BLaER1 (cell line): ENCODE data around the gene RMRP.

Experiments used
- H3K27ac ChIP-seq: shearing (Covaris generic); formaldehyde crosslinking; 2 replicates; pipeline ENCODE4 v1.8.1; 2022
- H3K27me3 ChIP-seq: shearing (Covaris generic); formaldehyde crosslinking; 2 replicates; pipeline ENCODE4 v1.8.1; 2022
- H3K36me3 ChIP-seq: shearing (Covaris generic); formaldehyde crosslinking; 2 replicates; pipeline ENCODE4 v1.8.1; 2022
- H3K4me1 ChIP-seq: shearing (Covaris generic); formaldehyde crosslinking; 2 replicates; pipeline ENCODE4 v1.8.1; 2022
- H3K4me2 ChIP-seq: shearing (Covaris generic); formaldehyde crosslinking; 2 replicates; pipeline ENCODE4 v1.8.1; 2022
- H3K4me3 ChIP-seq: shearing (Covaris generic); formaldehyde crosslinking; 2 replicates; pipeline ENCODE4 v1.8.1; 2022
- H3K9ac ChIP-seq: shearing (Covaris generic); formaldehyde crosslinking; 2 replicates; pipeline ENCODE4 v1.8.1; 2022
- H3K9me3 ChIP-seq: shearing (Covaris generic); formaldehyde crosslinking; 2 replicates; pipeline ENCODE4 v1.8.1; 2022
- H4K20me1 ChIP-seq: shearing (Covaris generic); formaldehyde crosslinking; 2 replicates; pipeline ENCODE4 v1.8.1; 2022
- Cebpa-rat ChIP-seq: shearing (Covaris generic); IDR thresholded peaks from 2 replicates; pipeline ENCODE4 v1.8.1; 2022

The RMRP gene

DNA sequence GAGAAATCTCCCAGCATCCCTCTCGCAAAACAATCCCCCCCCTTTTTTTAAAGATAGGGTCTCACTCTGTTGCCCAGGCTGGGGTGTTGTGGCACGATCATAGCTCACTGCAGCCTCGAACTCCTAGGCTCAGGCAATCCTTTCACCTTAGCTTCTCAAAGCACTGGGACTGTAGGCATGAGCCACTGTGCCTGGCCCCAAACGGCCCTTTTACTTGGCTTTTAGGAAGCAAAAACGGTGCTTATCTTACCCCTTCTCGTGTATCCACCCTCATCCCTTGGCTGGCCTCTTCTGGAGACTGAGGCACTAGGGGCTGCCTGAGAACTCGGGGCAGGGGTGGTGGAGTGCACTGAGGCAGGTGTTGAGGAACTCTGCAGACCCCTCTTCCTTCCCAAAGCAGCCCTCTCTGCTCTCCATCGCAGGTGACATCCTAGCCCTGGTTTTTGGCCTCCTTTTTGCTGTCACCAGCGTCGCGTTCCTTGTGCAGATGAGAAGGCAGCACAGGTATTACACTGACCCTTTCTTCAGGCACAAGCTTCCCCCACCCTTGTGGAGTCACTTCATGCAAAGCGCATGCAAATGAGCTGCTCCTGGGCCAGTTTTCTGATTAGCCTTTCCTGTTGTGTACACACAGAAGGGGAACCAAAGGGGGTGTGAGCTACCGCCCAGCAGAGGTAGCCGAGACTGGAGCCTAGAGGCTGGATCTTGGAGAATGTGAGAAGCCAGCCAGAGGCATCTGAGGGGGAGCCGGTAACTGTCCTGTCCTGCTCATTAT lies 22.7 kb upstream of the RMRP start:
- no peak for TF ChIP-seq Cebpa-rat
- H3K4me3 ChIP-seq: no peak overlapping the region
- peaks cover 16% of the 10 kb centered on the region for H3K27me3 ChIP-seq
- H3K36me3 ChIP-seq: peaks cover 39% of the 10 kb centered on the region
- no peak overlapping the region for H3K9ac ChIP-seq
- H4K20me1 ChIP-seq: no peaks in the 10 kb centered on the region
- H3K27ac ChIP-seq: no peak overlapping the region
- H3K4me1 ChIP-seq: 0 out of 2 replicates have a peak, but pooled peaks cover 5% of the 10 kb centered on the region
- H3K9me3 ChIP-seq: no peaks in the 10 kb centered on the region
- no peak overlapping the region for H3K4me2 ChIP-seq

DNA sequence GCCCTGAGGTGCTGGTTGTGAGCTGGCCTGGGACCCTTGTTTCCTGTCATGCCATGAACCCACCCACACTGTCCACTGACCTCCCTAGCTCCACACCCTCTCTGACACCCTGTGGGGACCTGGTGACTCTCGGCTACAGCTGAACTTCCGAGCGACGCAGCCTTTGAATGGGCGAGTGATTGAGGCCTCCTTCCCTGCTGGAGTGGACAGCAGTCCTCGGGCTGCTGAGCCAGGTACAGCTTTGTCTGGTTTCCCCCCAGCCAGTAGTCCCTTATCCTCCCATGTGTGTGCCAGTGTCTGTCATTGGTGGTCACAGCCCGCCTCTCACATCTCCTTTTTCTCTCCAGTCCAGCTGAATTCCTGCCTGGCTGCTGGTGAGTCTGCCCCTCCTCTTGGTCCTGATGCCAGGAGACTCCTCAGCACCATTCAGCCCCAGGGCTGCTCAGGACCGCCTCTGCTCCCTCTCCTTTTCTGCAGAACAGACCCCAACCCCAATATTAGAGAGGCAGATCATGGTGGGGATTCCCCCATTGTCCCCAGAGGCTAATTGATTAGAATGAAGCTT lies 22.0 kb upstream of the RMRP start:
- Histone ChIP-seq H3K9ac (no peak overlapping the region), H3K36me3 (peaks cover 32% of the 10 kb centered on the region), H3K4me1 (0 out of 2 replicates have a peak, but pooled peaks cover 5% of the 10 kb centered on the region), H3K27ac (no peak overlapping the region), H3K9me3 (no peaks in the 10 kb centered on the region), H3K27me3 (peaks cover 22% of the 10 kb centered on the region), H4K20me1 (no peaks in the 10 kb centered on the region), H3K4me3 (no peak overlapping the region), H3K4me2 (no peak overlapping the region)
- no peak for TF ChIP-seq Cebpa-rat

DNA sequence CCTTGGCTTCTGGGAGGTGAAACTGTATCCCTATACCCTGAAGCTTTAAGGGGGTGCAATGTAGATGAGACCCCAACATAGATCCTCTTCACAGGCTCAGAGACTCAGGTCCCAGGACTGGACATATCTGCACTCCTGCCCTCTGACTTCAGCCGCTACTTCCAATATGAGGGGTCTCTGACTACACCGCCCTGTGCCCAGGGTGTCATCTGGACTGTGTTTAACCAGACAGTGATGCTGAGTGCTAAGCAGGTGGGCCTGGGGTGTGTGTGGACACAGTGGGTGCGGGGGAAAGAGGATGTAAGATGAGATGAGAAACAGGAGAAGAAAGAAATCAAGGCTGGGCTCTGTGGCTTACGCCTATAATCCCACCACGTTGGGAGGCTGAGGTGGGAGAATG lies 21.3 kb upstream of the RMRP start:
- peaks cover 25% of the 10 kb centered on the region for H3K36me3 ChIP-seq
- no peaks in the 10 kb centered on the region for H3K9me3 ChIP-seq
- no peak overlapping the region for H3K4me2 ChIP-seq
- no peak overlapping the region for H3K4me3 ChIP-seq
- H3K9ac ChIP-seq: no peak overlapping the region
- H4K20me1 ChIP-seq: no peaks in the 10 kb centered on the region
- no peak for TF ChIP-seq Cebpa-rat
- H3K27me3 ChIP-seq: peaks cover 30% of the 10 kb centered on the region
- 0 out of 2 replicates have a peak, but pooled peaks cover 5% of the 10 kb centered on the region for H3K4me1 ChIP-seq
- no peak overlapping the region for H3K27ac ChIP-seq

DNA sequence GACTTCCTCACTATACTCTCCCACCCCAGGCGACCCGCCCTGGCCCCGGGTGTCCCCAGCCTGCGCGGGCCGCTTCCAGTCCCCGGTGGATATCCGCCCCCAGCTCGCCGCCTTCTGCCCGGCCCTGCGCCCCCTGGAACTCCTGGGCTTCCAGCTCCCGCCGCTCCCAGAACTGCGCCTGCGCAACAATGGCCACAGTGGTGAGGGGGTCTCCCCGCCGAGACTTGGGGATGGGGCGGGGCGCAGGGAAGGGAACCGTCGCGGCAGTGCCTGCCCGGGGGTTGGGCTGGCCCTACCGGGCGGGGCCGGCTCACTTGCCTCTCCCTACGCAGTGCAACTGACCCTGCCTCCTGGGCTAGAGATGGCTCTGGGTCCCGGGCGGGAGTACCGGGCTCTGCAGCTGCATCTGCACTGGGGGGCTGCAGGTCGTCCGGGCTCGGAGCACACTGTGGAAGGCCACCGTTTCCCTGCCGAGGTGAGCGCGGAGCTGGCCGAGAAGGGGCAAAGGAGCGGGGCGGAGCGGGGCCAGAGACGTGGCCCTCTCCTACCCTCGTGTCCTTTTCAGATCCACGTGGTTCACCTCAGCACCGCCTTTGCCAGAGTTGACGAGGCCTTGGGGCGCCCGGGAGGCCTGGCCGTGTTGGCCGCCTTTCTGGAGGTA lies 18.0 kb upstream of the RMRP start:
- Histone ChIP-seq H3K9ac (no peak overlapping the region), H3K36me3 (no peaks in the 10 kb centered on the region)

DNA sequence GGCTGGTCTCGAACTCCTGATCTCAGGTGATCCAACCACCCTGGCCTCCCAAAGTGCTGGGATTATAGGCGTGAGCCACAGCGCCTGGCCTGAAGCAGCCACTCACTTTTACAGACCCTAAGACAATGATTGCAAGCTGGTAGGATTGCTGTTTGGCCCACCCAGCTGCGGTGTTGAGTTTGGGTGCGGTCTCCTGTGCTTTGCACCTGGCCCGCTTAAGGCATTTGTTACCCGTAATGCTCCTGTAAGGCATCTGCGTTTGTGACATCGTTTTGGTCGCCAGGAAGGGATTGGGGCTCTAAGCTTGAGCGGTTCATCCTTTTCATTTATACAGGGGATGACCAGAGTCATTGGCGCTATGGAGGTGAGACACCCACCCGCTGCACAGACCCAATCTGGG lies 17.4 kb upstream of the RMRP start:
- no peak overlapping the region for H3K4me3 ChIP-seq
- H3K4me1 ChIP-seq: 0 out of 2 replicates have a peak, but pooled peaks cover 5% of the 10 kb centered on the region
- TF ChIP-seq Cebpa-rat: no peak
- H3K27me3 ChIP-seq: peaks cover 37% of the 10 kb centered on the region
- H3K4me2 ChIP-seq: peak overlapping the region; percentile 69
- H4K20me1 ChIP-seq: no peaks in the 10 kb centered on the region
- H3K36me3 ChIP-seq: no peaks in the 10 kb centered on the region
- no peaks in the 10 kb centered on the region for H3K9me3 ChIP-seq
- H3K27ac ChIP-seq: no peak overlapping the region
- H3K9ac ChIP-seq: no peak overlapping the region

More for the DNA sequence above, 18.0 kb upstream of the RMRP start:
- peaks cover 37% of the 10 kb centered on the region for H3K27me3 ChIP-seq
- no peaks in the 10 kb centered on the region for H4K20me1 ChIP-seq
- TF ChIP-seq Cebpa-rat: no peak
- H3K27ac ChIP-seq: no peak overlapping the region
- peak overlapping the region; percentile 69 for H3K4me2 ChIP-seq
- 0 out of 2 replicates have a peak, but pooled peaks cover 5% of the 10 kb centered on the region for H3K4me1 ChIP-seq
- H3K4me3 ChIP-seq: peak overlapping the region; percentile 53
- no peaks in the 10 kb centered on the region for H3K9me3 ChIP-seq

DNA sequence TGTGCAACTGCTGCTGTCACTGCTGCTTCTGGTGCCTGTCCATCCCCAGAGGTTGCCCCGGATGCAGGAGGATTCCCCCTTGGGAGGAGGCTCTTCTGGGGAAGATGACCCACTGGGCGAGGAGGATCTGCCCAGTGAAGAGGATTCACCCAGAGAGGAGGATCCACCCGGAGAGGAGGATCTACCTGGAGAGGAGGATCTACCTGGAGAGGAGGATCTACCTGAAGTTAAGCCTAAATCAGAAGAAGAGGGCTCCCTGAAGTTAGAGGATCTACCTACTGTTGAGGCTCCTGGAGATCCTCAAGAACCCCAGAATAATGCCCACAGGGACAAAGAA lies 16.2 kb upstream of the RMRP start:
- Histone ChIP-seq H4K20me1 (no peaks in the 10 kb centered on the region), H3K27ac (no peak overlapping the region), H3K9me3 (no peaks in the 10 kb centered on the region), H3K9ac (no peak overlapping the region), H3K4me2 (no peak overlapping the region), H3K27me3 (peaks cover 37% of the 10 kb centered on the region), H3K36me3 (no peaks in the 10 kb centered on the region), H3K4me1 (0 out of 2 replicates have a peak, but pooled peaks cover 5% of the 10 kb centered on the region), H3K4me3 (no peak overlapping the region)
- TF ChIP-seq Cebpa-rat: no peak

DNA sequence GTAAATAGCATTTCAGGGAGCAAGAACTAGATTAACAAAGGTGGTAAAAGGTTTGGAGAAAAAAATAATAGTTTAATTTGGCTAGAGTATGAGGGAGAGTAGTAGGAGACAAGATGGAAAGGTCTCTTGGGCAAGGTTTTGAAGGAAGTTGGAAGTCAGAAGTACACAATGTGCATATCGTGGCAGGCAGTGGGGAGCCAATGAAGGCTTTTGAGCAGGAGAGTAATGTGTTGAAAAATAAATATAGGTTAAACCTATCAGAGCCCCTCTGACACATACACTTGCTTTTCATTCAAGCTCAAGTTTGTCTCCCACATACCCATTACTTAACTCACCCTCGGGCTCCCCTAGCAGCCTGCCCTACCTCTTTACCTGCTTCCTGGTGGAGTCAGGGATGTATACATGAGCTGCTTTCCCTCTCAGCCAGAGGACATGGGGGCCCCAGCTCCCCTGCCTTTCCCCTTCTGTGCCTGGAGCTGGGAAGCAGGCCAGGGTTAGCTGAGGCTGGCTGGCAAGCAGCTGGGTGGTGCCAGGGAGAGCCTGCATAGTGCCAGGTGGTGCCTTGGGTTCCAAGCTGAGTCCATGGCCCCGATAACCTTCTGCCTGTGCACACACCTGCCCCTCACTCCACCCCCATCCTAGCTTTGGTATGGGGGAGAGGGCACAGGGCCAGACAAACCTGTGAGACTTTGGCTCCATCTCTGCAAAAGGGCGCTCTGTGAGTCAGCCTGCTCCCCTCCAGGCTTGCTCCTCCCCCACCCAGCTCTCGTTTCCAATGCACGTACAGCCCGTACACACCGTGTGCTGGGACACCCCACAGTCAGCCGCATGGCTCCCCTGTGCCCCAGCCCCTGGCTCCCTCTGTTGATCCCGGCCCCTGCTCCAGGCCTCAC lies 15.6 kb upstream of the RMRP start, which contains the start of gene CA9:
TSS of gene CA9 (plus strand) at position 797 of the 893 bp plus-strand sequence. CDS start at position 829, 32 bp downstream.
- no peak within 1 kb of the TSS for H3K4me3 ChIP-seq
- no peak within 1 kb of the TSS for H3K9ac ChIP-seq
- H3K9me3 ChIP-seq: no peaks in the 10 kb centered on the region
- H3K36me3 ChIP-seq: no peaks in the 10 kb centered on the region
- peaks cover 37% of the 10 kb centered on the region for H3K27me3 ChIP-seq
- H3K4me1 ChIP-seq: 0 out of 2 replicates have a peak, but pooled peaks cover 5% of the 10 kb centered on the region
- no peak within 1 kb of the TSS for H3K27ac ChIP-seq
- no peak within 1 kb of the TSS for H3K4me2 ChIP-seq
- TF ChIP-seq Cebpa-rat: no peak
- H4K20me1 ChIP-seq: no peaks in the 10 kb centered on the region

DNA sequence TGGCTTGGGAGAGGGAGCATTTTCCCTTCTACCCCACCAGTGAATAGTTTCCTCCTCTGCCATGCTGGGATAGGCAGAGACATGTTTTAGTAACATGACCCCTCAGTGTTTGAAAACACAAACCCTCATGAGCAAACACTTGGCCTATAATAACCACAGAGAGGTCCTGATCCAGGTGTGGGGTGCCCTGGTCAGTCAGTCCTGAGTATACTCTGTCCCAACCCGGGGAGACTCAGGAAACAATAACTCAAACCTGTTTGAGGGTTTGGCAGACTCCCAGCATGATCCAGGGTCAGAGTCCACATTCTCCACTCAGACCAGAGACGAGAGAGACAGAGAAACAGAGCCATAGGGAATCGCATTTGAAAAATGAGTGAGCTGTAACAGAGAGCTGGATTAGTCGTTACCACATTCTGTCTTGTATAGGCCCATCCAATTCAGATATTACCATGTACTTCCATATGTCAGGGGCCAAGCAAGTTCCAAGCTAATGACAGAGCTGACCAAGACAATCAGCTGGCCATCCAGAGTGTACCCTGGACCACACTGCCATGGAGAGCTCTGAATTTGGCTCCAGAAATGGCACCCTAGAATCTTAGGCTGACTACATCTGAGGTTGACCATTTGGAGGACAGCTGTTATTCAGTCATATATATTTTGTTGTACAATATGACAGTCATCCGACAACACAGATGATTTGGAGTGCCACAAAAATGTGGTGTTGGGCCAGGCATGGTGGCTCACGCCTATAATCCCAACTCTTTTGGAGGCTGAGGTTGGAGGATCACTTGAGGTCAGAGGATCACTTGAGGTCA lies 11.7 kb upstream of the RMRP start:
- no peak for TF ChIP-seq Cebpa-rat
- no peak overlapping the region for H3K9ac ChIP-seq
- peaks cover 29% of the 10 kb centered on the region for H3K4me1 ChIP-seq
- no peaks in the 10 kb centered on the region for H3K9me3 ChIP-seq
- peaks cover 11% of the 10 kb centered on the region for H3K27me3 ChIP-seq
- H3K4me3 ChIP-seq: no peak overlapping the region
- no peak overlapping the region for H3K27ac ChIP-seq
- H3K4me2 ChIP-seq: no peak overlapping the region
- no peaks in the 10 kb centered on the region for H4K20me1 ChIP-seq
- no peaks in the 10 kb centered on the region for H3K36me3 ChIP-seq

DNA sequence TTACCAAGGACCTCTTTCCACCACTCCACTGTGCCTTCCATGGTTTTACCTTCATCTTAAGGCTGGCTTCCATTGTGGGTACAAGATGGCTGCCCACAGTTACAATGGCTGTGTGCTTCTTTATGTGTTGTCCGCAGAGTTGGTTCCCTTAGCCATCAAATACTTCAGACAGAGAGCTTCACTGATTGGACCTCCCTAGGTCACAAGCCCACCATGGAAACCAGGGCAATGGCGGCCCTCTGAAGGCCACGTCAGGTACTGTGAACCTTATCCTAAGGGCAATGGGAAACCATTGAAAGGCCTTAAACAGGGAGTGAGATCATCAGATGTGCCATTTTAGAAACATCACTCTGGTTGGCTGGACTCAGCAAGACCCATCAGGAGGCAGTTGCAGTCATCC lies 10.1 kb upstream of the RMRP start:
- Histone ChIP-seq H3K9me3 (no peaks in the 10 kb centered on the region), H4K20me1 (no peaks in the 10 kb centered on the region), H3K27ac (no peak overlapping the region), H3K4me2 (no peak overlapping the region), H3K27me3 (no peaks in the 10 kb centered on the region), H3K4me3 (no peak overlapping the region), H3K9ac (no peak overlapping the region), H3K4me1 (peaks cover 45% of the 10 kb centered on the region), H3K36me3 (no peaks in the 10 kb centered on the region)
- no peak for TF ChIP-seq Cebpa-rat
